ENCODE measurements around the gene LRIF1.
A peak's percentile ranks its signal among the peaks of the same experiment; 100 is the strongest.
"Not testable (repeated sequence)": the region's sequence is repeated elsewhere in the genome, so short reads cannot be mapped to it uniquely, and the experiment has no call there.

The LRIF1 gene

GRCh38 chr1:110948038-110948810, 15.5 kb downstream of the LRIF1 start:
- no peak for DNase-seq (ENCODE audit: low read depth, low spot score)

- no peak for DNase-seq (ENCODE audit: low read depth, low spot score)
These were observed 18.1 kb downstream of the LRIF1 start for GRCh38 chr1:110945626-110946025.

GRCh38 chr1:110944806-110945205, 18.9 kb downstream of the LRIF1 start:
- DNase-seq (ENCODE audit: low read depth, low spot score): no peak

GRCh38 chr1:110936567-110936966, 27.2 kb downstream of the LRIF1 start:
- no peak for DNase-seq (ENCODE audit: low read depth, low spot score)

- DNase-seq (ENCODE audit: low read depth, low spot score): not testable (repeated sequence)
These were observed 32.6 kb downstream of the LRIF1 start for GRCh38 chr1:110931097-110931496.

- DNase-seq (ENCODE audit: low read depth, low spot score): no peak
These were observed 34.8 kb downstream of the LRIF1 start for GRCh38 chr1:110928904-110929303.

- no peak for DNase-seq (ENCODE audit: low read depth, low spot score)
These were observed 35.5 kb downstream of the LRIF1 start for GRCh38 chr1:110928191-110928590.

GRCh38 chr1:110927484-110928075, 36.1 kb downstream of the LRIF1 start:
- peak; percentile 39 for DNase-seq (ENCODE audit: low read depth, low spot score)

- no peak for DNase-seq (ENCODE audit: low read depth, low spot score)
These were observed 41.8 kb downstream of the LRIF1 start for GRCh38 chr1:110921953-110922352.

- no peak for DNase-seq (ENCODE audit: low read depth, low spot score)
These were observed 45.7 kb downstream of the LRIF1 start for GRCh38 chr1:110918016-110918415.

GRCh38 chr1:110916669-110917306, 46.9 kb downstream of the LRIF1 start:
- no peak for DNase-seq (ENCODE audit: low read depth, low spot score)

GRCh38 chr1:110916274-110916668, 47.5 kb downstream of the LRIF1 start:
- no peak for DNase-seq (ENCODE audit: low read depth, low spot score)

GRCh38 chr1:110915804-110916203, 47.9 kb downstream of the LRIF1 start:
- no peak for DNase-seq (ENCODE audit: low read depth, low spot score)

- DNase-seq (ENCODE audit: low read depth, low spot score): no peak
These were observed 49.0 kb downstream of the LRIF1 start for GRCh38 chr1:110914676-110915075.

GRCh38 chr1:110912784-110913183, 50.9 kb downstream of the LRIF1 start:
- DNase-seq (ENCODE audit: low read depth, low spot score): no peak

GRCh38 chr1:110903853-110904500, 59.7 kb downstream of the LRIF1 start:
- DNase-seq (ENCODE audit: low read depth, low spot score): no peak

- no peak for DNase-seq (ENCODE audit: low read depth, low spot score)
These were observed 60.8 kb downstream of the LRIF1 start for GRCh38 chr1:110902820-110903463.

GRCh38 chr1:110899458-110899843, 64.3 kb downstream of the LRIF1 start:
- no peak for DNase-seq (ENCODE audit: low read depth, low spot score)

- DNase-seq (ENCODE audit: low read depth, low spot score): no peak
These were observed 64.8 kb downstream of the LRIF1 start for GRCh38 chr1:110898734-110899457.

- no peak for DNase-seq (ENCODE audit: low read depth, low spot score)
These were observed 66.0 kb downstream of the LRIF1 start for GRCh38 chr1:110897681-110898080.

Data from ELF-1 (cell line).